HG03457 (cell line): ENCODE measurements around the gene GNG7.
"Not testable (repeated sequence)": the region's sequence is repeated elsewhere in the genome, so short reads cannot be mapped to it uniquely, and the experiment has no call there.

ENCODE experiments used
- ATAC-seq: cut with Tn5 transposase; IDR thresholded peaks from one replicate; pipeline ENCODE4 v1.9.1; 2021; ENCODE audit warnings: moderate number of reproducible peaks; ENCODE audit not compliant: unreplicated experiment

The GNG7 gene

GRCh38 chr19:2625434-2625833 lies 77.1 kb downstream of the GNG7 start:
- no peak for ATAC-seq

- ATAC-seq: no peak
These were observed 77.9 kb downstream of the GNG7 start for GRCh38 chr19:2624537-2625091.

GRCh38 chr19:2623798-2624197 lies 78.7 kb downstream of the GNG7 start:
- no peak for ATAC-seq

GRCh38 chr19:2622371-2622961 lies 80.0 kb downstream of the GNG7 start:
- ATAC-seq: not testable (repeated sequence)

- no peak for ATAC-seq
These were observed 83.4 kb downstream of the GNG7 start for GRCh38 chr19:2619076-2619475.

- ATAC-seq: no peak
These were observed 83.9 kb downstream of the GNG7 start for GRCh38 chr19:2618611-2619010.

GRCh38 chr19:2617393-2618165 lies 84.9 kb downstream of the GNG7 start:
- ATAC-seq: no peak

- no peak for ATAC-seq
These were observed 85.6 kb downstream of the GNG7 start for GRCh38 chr19:2616741-2617392.

GRCh38 chr19:2615782-2616181 lies 86.7 kb downstream of the GNG7 start:
- ATAC-seq: no peak

- no peak for ATAC-seq
These were observed 88.8 kb downstream of the GNG7 start for GRCh38 chr19:2613507-2614295.

GRCh38 chr19:2612619-2613249 lies 89.8 kb downstream of the GNG7 start:
- no peak for ATAC-seq

GRCh38 chr19:2611483-2612464 lies 90.7 kb downstream of the GNG7 start:
- no peak for ATAC-seq

- no peak for ATAC-seq
These were observed 91.6 kb downstream of the GNG7 start for GRCh38 chr19:2610637-2611482.

- ATAC-seq: no peak
These were observed 92.9 kb downstream of the GNG7 start for GRCh38 chr19:2609389-2610116.

- ATAC-seq: not testable (repeated sequence)
These were observed 93.5 kb downstream of the GNG7 start for GRCh38 chr19:2609034-2609388.

- no peak for ATAC-seq
These were observed 93.9 kb downstream of the GNG7 start for GRCh38 chr19:2608602-2608922.

- peak; percentile 31 for ATAC-seq
These were observed 94.5 kb downstream of the GNG7 start for GRCh38 chr19:2607712-2608601.
